ENCODE data around the gene RGP1. TPM values are rescaled to one million over a fixed set of nuclear protein-coding genes. Genes with fewer than 3 reads are reported as not detected.
A peak's percentile ranks its signal among the peaks of the same experiment; 100 is the strongest.

Gene RGP1
- total RNA-seq, 1 donor from 2014 or later, result 34.6 TPM

- Histone ChIP-seq H3K27me3 (no peaks in the 10 kb centered on the region), H3K4me3 (no peak within 1 kb of the TSS), H3K27ac (no peak within 1 kb of the TSS), H3K9me3 (no peaks in the 10 kb centered on the region), H3K4me1 (peaks cover 37% of the 10 kb centered on the region), H3K36me3 (peaks cover 32% of the 10 kb centered on the region)
- DNase-seq (no peak), ATAC-seq (no peak)
- intact Hi-C loops (cut with DNase I), result no loop called here
- TF ChIP-seq CTCF (IDR thresholded peaks at IDR 0.05), result no peak
These were observed 5.2 kb downstream of the RGP1 start, which contains the start of gene MSMP for GRCh38 chr9:35754264-35754663. TSS of gene MSMP (minus strand) at chr9:35754276. CDS start at chr9:35754129, 147 bp downstream.

GRCh38 chr9:35755071-35755470 is 6.0 kb downstream of the RGP1 start:
- Histone ChIP-seq H3K27ac (no peak overlapping the region), H3K36me3 (peaks cover 32% of the 10 kb centered on the region), H3K9me3 (no peaks in the 10 kb centered on the region), H3K4me3 (no peak overlapping the region), H3K4me1 (peaks cover 34% of the 10 kb centered on the region), H3K27me3 (no peaks in the 10 kb centered on the region)
- DNase-seq (no peak), ATAC-seq (no peak)
- intact Hi-C loops (cut with DNase I), result no loop called here
- no peak for TF ChIP-seq CTCF (IDR thresholded peaks at IDR 0.05)

- peak overlapping the region; percentile 89 for H3K27ac ChIP-seq
- peaks cover 27% of the 10 kb centered on the region for H3K4me1 ChIP-seq
- ATAC-seq (peak; percentile 87), DNase-seq (peak; percentile 91)
- no peaks in the 10 kb centered on the region for H3K27me3 ChIP-seq
- H3K9me3 ChIP-seq, result no peaks in the 10 kb centered on the region
- intact Hi-C loops (cut with DNase I), result no loop called here
- peak overlapping the region; percentile 57 for H3K4me3 ChIP-seq
- peaks cover 21% of the 10 kb centered on the region for H3K36me3 ChIP-seq
- peak; percentile 56 for TF ChIP-seq CTCF (IDR thresholded peaks at IDR 0.05)
These were observed 7.5 kb downstream of the RGP1 start for GRCh38 chr9:35756275-35757225.

- ATAC-seq (peak; percentile 76), DNase-seq (no peak)
- no peaks in the 10 kb centered on the region for H3K9me3 ChIP-seq
- H3K27me3 ChIP-seq, result no peaks in the 10 kb centered on the region
- H3K4me1 ChIP-seq, result peaks cover 27% of the 10 kb centered on the region
- H3K27ac ChIP-seq, result peak overlapping the region; percentile 89
- peak overlapping the region; percentile 57 for H3K4me3 ChIP-seq
- H3K36me3 ChIP-seq, result peaks cover 13% of the 10 kb centered on the region
- TF ChIP-seq CTCF (IDR thresholded peaks at IDR 0.05), result no peak
- intact Hi-C loops (cut with DNase I), result no loop called here
These were observed 8.3 kb downstream of the RGP1 start for GRCh38 chr9:35757226-35757891.

GRCh38 chr9:35757892-35758275 is 8.8 kb downstream of the RGP1 start:
- peak overlapping the region; percentile 57 for H3K4me3 ChIP-seq
- H3K27ac ChIP-seq, result peak overlapping the region; percentile 89
- H3K4me1 ChIP-seq, result peaks cover 27% of the 10 kb centered on the region
- ATAC-seq (no peak), DNase-seq (no peak)
- TF ChIP-seq CTCF (IDR thresholded peaks at IDR 0.05), result no peak
- no peaks in the 10 kb centered on the region for H3K9me3 ChIP-seq
- no peaks in the 10 kb centered on the region for H3K27me3 ChIP-seq
- peaks cover 7% of the 10 kb centered on the region for H3K36me3 ChIP-seq
- intact Hi-C loops (cut with DNase I), result no loop called here
